ENCODE results near the gene MSRB3. TPM values are rescaled to one million over a fixed set of nuclear protein-coding genes. Genes with fewer than 3 reads are reported as not detected.

The MSRB3 gene
- total RNA-seq, 2 experiments from 2014 or later: 0.12 TPM; not detected in 1

DNA sequence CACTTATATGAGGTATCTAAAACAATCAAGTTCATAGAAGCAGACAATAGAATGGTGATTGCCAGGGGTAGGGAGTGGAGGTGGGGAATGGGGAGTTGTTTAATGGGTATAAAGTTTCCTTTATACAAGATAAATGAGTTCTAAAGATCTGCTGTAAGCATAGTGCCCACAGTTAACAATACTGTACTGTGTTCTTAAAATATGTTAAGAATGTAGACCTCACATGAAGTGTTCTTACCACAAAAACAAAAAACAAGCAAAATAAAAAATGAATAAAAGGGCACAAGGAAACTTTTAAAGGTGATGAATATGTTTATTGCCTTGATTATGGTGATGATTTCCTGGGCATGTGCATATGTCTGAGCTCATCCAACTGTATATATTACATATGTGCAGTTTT lies 211.8 kb downstream of the MSRB3 start:
- CTCF ChIA-PET: no interaction called here
- intact Hi-C loops (cut with DNase I, micrococcal nuclease): no loop called here
- H3K36me3 Mint-ChIP-seq (ENCODE audit: low read depth): no peaks in the 10 kb centered on the region
- peaks cover 3% of the 10 kb centered on the region for H3K9me3 Mint-ChIP-seq (ENCODE audit: low read depth)
- H3K4me3 Mint-ChIP-seq: no peak overlapping the region
- H3K4me1 Mint-ChIP-seq: no peaks in the 10 kb centered on the region
- no peak for DNase-seq
- H3K27ac Mint-ChIP-seq: no peak overlapping the region
- H3K27me3 Mint-ChIP-seq: peaks cover 4% of the 10 kb centered on the region
- POLR2A ChIA-PET: no interaction called here
- no peak for ATAC-seq

DNA sequence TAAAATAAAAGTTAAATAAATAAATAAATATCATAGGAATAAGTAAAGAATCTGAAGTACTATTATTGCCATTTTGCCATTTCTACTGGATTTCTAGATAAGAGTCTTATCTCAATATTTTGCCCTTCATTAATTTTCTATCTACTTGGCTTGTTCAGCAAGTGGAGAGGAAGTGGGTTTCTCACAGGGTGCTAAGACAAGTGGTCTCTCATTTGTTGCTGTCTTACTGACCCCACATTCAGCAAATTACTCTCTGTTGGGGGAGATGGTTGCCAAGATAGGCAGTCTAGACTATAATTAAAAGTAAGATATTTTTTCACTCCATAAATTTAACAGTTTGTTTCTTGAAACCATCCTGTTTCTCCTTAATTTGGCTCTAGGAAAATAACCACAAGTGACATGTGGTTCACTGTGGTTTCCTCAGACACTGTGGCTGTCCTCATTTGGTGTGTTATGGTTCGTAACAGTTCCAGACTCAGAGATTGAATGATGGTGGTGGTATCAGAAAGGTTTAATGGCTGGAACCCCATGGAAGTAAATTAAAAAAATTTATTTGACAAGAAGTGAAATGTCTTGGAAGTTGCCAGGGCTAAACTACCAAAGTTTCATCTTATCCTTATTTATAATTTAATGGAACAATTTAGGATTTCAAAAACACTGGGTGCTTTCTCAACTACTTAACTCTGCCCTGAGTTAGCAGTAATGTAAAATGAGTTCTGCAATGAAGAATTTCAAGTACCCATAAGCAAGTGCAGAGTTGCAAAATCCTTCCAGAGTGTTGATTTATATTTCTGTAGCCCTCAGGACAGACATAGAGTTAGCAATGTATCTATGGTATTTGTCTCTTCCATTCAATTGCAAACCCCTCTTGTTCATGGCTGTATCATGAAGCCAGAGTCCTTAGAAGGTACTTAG lies 214.8 kb downstream of the MSRB3 start:
- Mint-ChIP-seq H3K27me3 (peaks cover 4% of the 10 kb centered on the region), H3K9me3 (ENCODE audit: low read depth) (peaks cover 1% of the 10 kb centered on the region), H3K36me3 (ENCODE audit: low read depth) (no peaks in the 10 kb centered on the region), H3K4me3 (no peak overlapping the region), H3K27ac (no peak overlapping the region), H3K4me1 (no peaks in the 10 kb centered on the region)
- POLR2A ChIA-PET: no interaction called here
- ATAC-seq (no peak), DNase-seq (no peak)
- CTCF ChIA-PET: no interaction called here
- intact Hi-C loops (cut with DNase I, micrococcal nuclease): no loop called here

DNA sequence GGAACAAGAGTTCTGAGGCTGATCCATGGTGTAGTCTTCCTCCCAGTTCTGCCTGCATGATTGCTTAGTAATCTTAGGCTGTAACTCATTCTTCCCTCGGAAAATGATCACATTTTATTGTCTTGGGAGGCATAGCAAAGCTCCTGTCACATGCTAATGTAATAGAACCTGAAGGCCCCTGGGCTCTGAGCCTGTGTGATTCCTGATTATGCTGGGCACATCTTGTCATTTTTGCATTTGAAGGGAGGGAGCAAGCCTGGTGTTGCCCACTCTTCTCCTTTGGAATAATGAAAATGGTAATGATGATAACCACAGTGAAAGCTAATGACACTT lies 215.4 kb downstream of the MSRB3 start:
- no peak for ATAC-seq
- Mint-ChIP-seq H3K27me3 (peaks cover 4% of the 10 kb centered on the region), H3K4me3 (no peak overlapping the region), H3K36me3 (ENCODE audit: low read depth) (no peaks in the 10 kb centered on the region), H3K9me3 (ENCODE audit: low read depth) (peaks cover 1% of the 10 kb centered on the region), H3K4me1 (no peaks in the 10 kb centered on the region), H3K27ac (no peak overlapping the region)
- ChIA-PET POLR2A (no interaction called here), CTCF (no interaction called here)
- DNase-seq: no peak
- intact Hi-C loops (cut with DNase I, micrococcal nuclease): no loop called here

DNA sequence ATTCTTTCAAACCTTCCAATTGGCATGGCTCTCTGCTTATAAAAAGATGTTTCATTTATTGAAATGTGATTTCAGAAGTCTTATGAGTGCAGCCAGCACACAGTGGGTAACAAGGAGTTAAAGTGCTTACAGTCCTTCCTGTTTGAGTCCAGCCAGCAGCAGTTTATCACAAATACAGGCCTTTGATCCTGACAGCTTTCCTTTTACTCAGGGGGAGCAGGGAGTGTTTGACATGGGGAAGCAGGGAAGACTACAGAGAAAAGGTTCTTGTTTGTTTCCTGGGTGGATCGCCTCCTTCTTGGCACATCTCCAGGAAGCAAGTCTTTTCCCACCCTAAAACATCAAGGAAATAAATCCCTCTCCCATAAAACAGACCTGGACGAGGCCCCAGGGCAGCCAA lies 216.1 kb downstream of the MSRB3 start:
- intact Hi-C loops (cut with DNase I, micrococcal nuclease): no loop called here
- Mint-ChIP-seq H3K27me3 (peaks cover 4% of the 10 kb centered on the region), H3K27ac (no peak overlapping the region), H3K4me1 (no peaks in the 10 kb centered on the region), H3K9me3 (ENCODE audit: low read depth) (peaks cover 1% of the 10 kb centered on the region), H3K4me3 (no peak overlapping the region), H3K36me3 (ENCODE audit: low read depth) (no peaks in the 10 kb centered on the region)
- ChIA-PET POLR2A (no interaction called here), CTCF (no interaction called here)
- no peak for DNase-seq
- no peak for ATAC-seq

DNA sequence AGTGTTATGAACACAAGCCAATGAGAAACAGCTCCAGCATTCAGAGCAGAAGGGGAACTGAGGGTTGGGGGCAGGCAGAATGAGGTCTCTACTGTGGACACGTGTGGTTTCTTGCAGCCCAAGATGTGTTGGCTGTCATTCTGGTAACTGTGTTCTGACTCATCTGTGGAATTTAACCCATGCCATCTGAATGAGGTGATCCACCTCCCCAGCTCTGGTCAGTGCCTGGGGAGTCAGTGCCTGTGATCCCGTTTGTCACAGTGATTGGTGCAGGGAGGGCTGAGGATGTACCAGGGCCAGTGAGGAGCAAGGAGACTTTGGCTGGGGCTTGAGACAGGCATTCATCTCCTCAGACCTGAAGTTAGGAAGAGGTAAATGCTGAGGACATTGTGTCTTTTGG lies 216.8 kb downstream of the MSRB3 start:
- peaks cover 4% of the 10 kb centered on the region for H3K27me3 Mint-ChIP-seq
- no peaks in the 10 kb centered on the region for H3K36me3 Mint-ChIP-seq (ENCODE audit: low read depth)
- POLR2A ChIA-PET: no interaction called here
- no peaks in the 10 kb centered on the region for H3K4me1 Mint-ChIP-seq
- H3K4me3 Mint-ChIP-seq: no peak overlapping the region
- CTCF ChIA-PET: no interaction called here
- DNase-seq: no peak
- H3K27ac Mint-ChIP-seq: no peak overlapping the region
- intact Hi-C loops (cut with DNase I, micrococcal nuclease): no loop called here
- peaks cover 1% of the 10 kb centered on the region for H3K9me3 Mint-ChIP-seq (ENCODE audit: low read depth)
- ATAC-seq: no peak

DNA sequence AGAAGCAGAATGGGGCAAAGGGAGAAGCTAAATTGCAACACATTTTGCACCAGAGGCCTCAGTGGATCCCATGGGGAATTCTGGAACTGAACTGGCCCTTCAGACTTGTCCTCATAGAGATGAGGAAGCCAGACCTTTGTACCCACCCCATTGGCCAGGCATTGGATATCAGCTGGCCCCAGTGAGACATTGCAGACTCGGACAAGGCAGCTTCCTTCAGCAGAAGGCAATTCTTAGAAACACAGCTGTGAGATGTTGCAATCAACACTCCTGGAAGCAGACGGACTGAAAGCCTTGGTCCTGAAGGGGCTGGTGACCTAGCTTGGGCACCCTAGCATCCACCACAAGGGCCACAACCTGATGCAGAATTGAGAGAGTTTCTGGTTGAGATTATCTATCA lies 218.1 kb downstream of the MSRB3 start:
- no peak for ATAC-seq
- DNase-seq: no peak
- Mint-ChIP-seq H3K36me3 (ENCODE audit: low read depth) (no peaks in the 10 kb centered on the region), H3K27me3 (peaks cover 4% of the 10 kb centered on the region), H3K27ac (no peak overlapping the region), H3K4me1 (no peaks in the 10 kb centered on the region), H3K4me3 (no peak overlapping the region), H3K9me3 (ENCODE audit: low read depth) (peaks cover 1% of the 10 kb centered on the region)
- POLR2A ChIA-PET: no interaction called here
- intact Hi-C loops (cut with DNase I, micrococcal nuclease): no loop called here
- CTCF ChIA-PET: no interaction called here

DNA sequence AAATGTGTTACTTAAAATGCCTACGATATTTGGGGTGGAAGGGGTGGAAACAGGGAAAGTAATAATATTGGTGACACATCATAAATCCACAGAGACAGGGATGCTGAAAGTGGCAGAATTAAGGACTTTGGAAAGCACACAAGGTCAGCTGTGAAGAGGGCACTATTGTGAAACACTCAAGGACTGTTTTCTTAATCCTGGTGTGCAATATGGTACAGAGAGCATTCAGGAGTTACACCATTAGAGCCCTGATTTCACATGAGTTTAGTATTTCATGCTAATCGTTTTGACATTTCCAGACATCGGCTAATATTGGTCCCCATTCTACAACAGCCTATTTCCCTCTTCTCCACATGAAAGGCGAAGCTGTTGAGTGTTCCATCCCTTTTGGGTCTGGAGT lies 219.2 kb downstream of the MSRB3 start:
- intact Hi-C loops (cut with DNase I, micrococcal nuclease): no loop called here

DNA sequence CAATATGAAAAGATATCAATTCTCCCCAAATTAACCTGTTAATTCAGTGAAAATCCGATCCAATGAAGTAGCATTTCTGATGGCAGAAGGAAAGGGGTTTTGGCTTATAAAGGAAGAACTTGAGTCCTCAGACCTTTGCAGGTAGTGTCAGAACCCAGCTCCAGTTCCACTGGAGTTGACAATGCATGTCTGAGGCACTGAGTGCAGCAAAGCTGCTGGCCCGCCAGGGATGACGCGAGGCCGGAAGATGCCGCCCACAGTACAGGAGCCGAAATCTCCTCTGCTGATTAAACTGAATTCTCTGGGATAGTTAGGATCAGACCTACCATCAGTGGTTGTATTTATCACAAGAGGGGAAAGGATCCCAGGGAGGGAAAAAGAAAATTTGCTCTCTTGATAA lies 220.7 kb downstream of the MSRB3 start:
- no peak for DNase-seq
- Mint-ChIP-seq H3K27ac (no peak overlapping the region), H3K27me3 (peaks cover 3% of the 10 kb centered on the region), H3K4me3 (no peak overlapping the region), H3K9me3 (ENCODE audit: low read depth) (no peaks in the 10 kb centered on the region), H3K4me1 (no peaks in the 10 kb centered on the region), H3K36me3 (ENCODE audit: low read depth) (no peaks in the 10 kb centered on the region)
- intact Hi-C loops (cut with DNase I, micrococcal nuclease): no loop called here
- ChIA-PET POLR2A (no interaction called here), CTCF (no interaction called here)
- ATAC-seq: no peak

More for the DNA sequence above, 219.2 kb downstream of the MSRB3 start:
- Mint-ChIP-seq H3K4me3 (no peak overlapping the region), H3K36me3 (ENCODE audit: low read depth) (no peaks in the 10 kb centered on the region), H3K9me3 (ENCODE audit: low read depth) (no peaks in the 10 kb centered on the region), H3K27me3 (no peaks in the 10 kb centered on the region), H3K27ac (no peak overlapping the region), H3K4me1 (no peaks in the 10 kb centered on the region)
- ChIA-PET POLR2A (no interaction called here), CTCF (no interaction called here)
- DNase-seq: no peak
- no peak for ATAC-seq

DNA sequence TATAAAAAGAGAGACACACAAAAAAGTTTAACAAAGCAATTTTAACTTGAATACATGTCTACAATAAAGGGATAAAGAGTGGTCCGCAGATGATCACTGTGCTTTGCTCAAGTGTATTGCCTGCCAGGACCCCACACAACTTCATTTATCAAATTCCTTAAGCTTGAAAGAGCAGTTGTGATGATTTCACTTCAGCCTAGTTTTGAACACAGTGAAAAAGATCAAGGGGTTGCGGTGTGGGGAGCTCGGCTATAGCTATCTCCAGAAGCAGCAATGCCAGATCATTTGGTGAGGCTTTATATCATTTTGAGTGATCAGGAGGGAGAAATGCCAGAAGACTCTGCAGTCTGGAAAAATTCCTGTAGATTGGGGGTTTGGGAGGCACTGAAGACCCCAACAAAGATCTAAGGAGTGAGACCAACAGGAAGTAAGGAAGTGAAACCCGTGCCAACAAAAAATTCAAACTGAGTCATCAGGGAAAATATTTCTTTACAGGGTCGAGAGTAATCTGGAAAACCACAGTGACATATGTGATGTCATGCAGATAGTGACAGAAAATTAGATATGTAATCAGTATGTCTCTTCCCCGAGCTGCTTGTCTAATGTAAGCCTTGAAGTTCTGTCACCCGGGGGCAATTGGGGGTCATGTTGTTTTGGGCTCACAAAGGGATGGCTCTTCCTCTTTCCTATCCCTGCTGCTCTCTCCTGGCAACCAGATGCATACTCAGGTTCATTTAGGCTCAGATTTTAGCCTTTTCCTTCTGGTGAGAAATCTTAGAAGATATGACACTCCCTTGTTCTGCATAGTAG lies 221.8 kb downstream of the MSRB3 start:
- H3K27ac Mint-ChIP-seq: no peak overlapping the region
- CTCF ChIA-PET: interaction anchor here (0.8 to 1.0 kb wide), 2 partner anchors 27 to 57 kb away, joined by 3 to 4 read pairs; no protein-coding TSS in a partner anchor
- no peak for ATAC-seq
- POLR2A ChIA-PET: no interaction called here
- H3K4me1 Mint-ChIP-seq: no peaks in the 10 kb centered on the region
- no peak overlapping the region for H3K4me3 Mint-ChIP-seq
- DNase-seq: no peak
- H3K27me3 Mint-ChIP-seq: peaks cover 3% of the 10 kb centered on the region
- intact Hi-C loops (cut with DNase I, micrococcal nuclease): no loop called here
- no peaks in the 10 kb centered on the region for H3K9me3 Mint-ChIP-seq (ENCODE audit: low read depth)
- no peaks in the 10 kb centered on the region for H3K36me3 Mint-ChIP-seq (ENCODE audit: low read depth)

DNA sequence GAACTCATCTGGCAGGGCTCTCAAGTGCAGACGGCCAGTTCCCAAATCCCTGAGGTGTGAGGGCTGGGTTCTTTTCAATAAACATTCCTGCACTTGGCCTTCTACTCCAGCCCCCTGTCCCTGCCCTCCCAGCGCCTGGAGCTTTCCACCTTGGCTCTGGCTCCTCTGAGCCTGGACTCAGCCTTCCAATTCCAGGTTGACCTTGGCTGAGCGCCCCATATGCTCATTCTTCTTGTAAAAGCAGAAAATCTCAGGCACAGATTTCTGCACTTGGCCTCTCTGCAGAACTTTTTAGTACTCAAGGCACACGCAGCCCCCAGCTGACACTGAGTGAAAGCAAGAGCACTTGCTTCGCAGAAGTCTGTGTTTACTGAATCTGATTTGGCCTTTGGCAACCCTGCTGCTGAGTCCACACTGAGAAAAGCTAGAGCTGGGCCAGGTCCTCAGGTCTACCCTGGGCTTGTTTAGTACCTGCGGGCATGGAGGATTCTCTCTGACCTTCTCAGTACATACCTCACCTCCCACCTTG lies 222.7 kb downstream of the MSRB3 start:
- no peak for ATAC-seq
- Mint-ChIP-seq H3K4me1 (no peaks in the 10 kb centered on the region), H3K27ac (no peak overlapping the region), H3K36me3 (ENCODE audit: low read depth) (no peaks in the 10 kb centered on the region), H3K9me3 (ENCODE audit: low read depth) (no peaks in the 10 kb centered on the region), H3K27me3 (peaks cover 3% of the 10 kb centered on the region), H3K4me3 (no peak overlapping the region)
- ChIA-PET CTCF (no interaction called here), POLR2A (no interaction called here)
- DNase-seq: no peak
- intact Hi-C loops (cut with DNase I, micrococcal nuclease): no loop called here

DNA sequence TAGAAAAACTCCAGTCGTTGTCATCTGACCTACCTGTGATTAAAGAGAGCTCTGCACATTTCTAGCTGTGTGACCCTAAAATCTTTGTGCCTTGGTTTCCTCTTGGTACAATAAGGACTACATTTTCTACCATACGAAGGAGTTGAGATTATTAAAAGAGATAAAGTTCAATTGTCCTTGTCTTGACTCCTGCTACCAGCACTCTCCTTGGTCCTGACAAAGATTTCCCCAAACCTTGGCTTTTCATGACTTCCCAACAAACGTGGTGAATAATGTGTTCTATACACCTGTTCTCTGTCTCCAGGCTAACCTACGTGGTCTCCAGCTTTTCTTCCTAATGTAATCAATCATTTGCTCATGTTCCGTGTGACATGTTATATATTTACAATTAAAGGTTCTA lies 223.5 kb downstream of the MSRB3 start:
- Mint-ChIP-seq H3K9me3 (ENCODE audit: low read depth) (no peaks in the 10 kb centered on the region), H3K27me3 (peaks cover 5% of the 10 kb centered on the region), H3K27ac (no peak overlapping the region), H3K36me3 (ENCODE audit: low read depth) (no peaks in the 10 kb centered on the region), H3K4me1 (no peaks in the 10 kb centered on the region), H3K4me3 (no peak overlapping the region)
- no peak for ATAC-seq
- CTCF ChIA-PET: interaction anchor here (0.6 kb wide), 1 partner anchor 98 kb away, joined by 3 read pairs; no protein-coding TSS in a partner anchor
- POLR2A ChIA-PET: no interaction called here
- no peak for DNase-seq
- intact Hi-C loops (cut with DNase I, micrococcal nuclease): no loop called here

DNA sequence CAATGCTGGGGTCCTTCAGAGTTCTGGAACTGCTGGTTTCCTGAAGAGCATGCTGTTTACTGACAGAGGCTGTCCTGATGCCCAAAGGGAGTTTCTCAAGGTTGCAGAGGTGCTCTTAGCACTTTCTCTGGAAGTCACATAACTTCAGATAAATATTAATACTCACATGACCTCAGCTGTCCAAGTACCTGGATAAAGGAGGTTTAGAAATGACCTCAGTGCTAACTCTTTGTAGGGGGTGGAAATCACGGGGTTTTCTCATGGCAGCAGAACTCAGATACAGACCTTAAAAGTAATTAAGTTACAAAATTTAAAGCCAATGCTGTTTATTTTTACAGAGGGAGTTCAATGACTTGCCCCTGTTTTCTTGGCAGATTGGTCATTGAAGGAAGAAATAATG lies 225.9 kb downstream of the MSRB3 start:
- ChIA-PET CTCF (no interaction called here), POLR2A (no interaction called here)
- ATAC-seq (no peak), DNase-seq (no peak)
- Mint-ChIP-seq H3K9me3 (ENCODE audit: low read depth) (no peaks in the 10 kb centered on the region), H3K4me3 (no peak overlapping the region), H3K27me3 (peaks cover 10% of the 10 kb centered on the region), H3K4me1 (no peaks in the 10 kb centered on the region), H3K27ac (no peak overlapping the region), H3K36me3 (ENCODE audit: low read depth) (no peaks in the 10 kb centered on the region)
- intact Hi-C loops (cut with DNase I, micrococcal nuclease): no loop called here

All from activated CD4-positive, alpha-beta T cell treated with anti-CD3 and anti-CD28 coated beads for 36 hours (primary cell).